HepG2 (cell line): Measurements from ENCODE around the gene TP53TG5. TPM values are rescaled to one million over a fixed set of nuclear protein-coding genes. Genes with fewer than 3 reads are reported as not detected.
A peak's percentile ranks its signal among the peaks of the same experiment; 100 is the strongest.

ENCODE experiments used
- ATAC-seq: fragments of 200-7000 bp; cut with Tn5 transposase; 3 replicates; pipeline ENCODE4 v1.9.1; 2020; ENCODE audit warnings: mild to moderate bottlenecking, moderate library complexity
- BruUV-seq: library from RNA; stranded (reverse); fragments of 400-500 nt; replicated peaks from 2 replicates; lab custom pipeline; 2021; lab: Mats Ljungman, UMichigan
- CTCF ChIA-PET: fragments of 300-600 bp; formaldehyde crosslinking; extraction: SDS; loops from one replicate; lab custom pipeline; 2021; ENCODE audit warnings: low total read pairs, inconsistent platforms, low intra/inter-chr PET ratio; lab: Yijun Ruan, JAX
- POLR2A ChIA-PET: fragments of 350-600 bp; sonication (Branson Sonifier 250); formaldehyde crosslinking; loops from one replicate; lab custom pipeline; 2020; ENCODE audit warnings: antibody characterized with exemption, inconsistent platforms; lab: Yijun Ruan, JAX
- DNase-seq: peaks from one replicate; pipeline ENCODE4 v3.0.0-alpha.2; 2015; ENCODE audit warnings: low spot score
- FAIRE-seq: peaks from 3 replicates; lab custom pipeline; 2011; peaks lifted over from hg19 to GRCh38; lab: Jason Lieb, UNC
- H2AFZ ChIP-seq: one replicate; pipeline ENCODE4 v1.6.1; 2011; ENCODE audit warnings: low read length, inconsistent platforms
- H3K27ac ChIP-seq: fragments of 300-600 bp; 3 replicates; pipeline ENCODE4 v1.8.0; 2011; ENCODE audit warnings: mixed run types, mild to moderate bottlenecking, mixed read lengths, low read length, inconsistent platforms; ENCODE audit not compliant: insufficient read depth; ENCODE audit errors: extremely low read length
- H3K27me3 ChIP-seq, 2 experiments: fragments of 200-600 bp in 1 of 2; 2 replicates in 1 of 2; 3 replicates in 1 of 2; pipeline versions ENCODE4 v1.6.0 to v1.8.0; 2011; ENCODE audit warnings: low read length in 2 of 2, mild to moderate bottlenecking in 2 of 2, moderate library complexity in 2 of 2, inconsistent platforms in 1 of 2; ENCODE audit not compliant: insufficient read depth in 2 of 2, control insufficient read depth in 1 of 2
- H3K36me3 ChIP-seq, 2 experiments: fragments of 200-600 bp in 1 of 2; replicated peaks in 1 of 2; 2 replicates in 1 of 2; 3 replicates in 1 of 2; pipeline versions ENCODE4 v1.5.1 to v1.8.0; 2011; ENCODE audit warnings: low read length in 2 of 2, inconsistent platforms in 1 of 2; ENCODE audit not compliant: insufficient read depth in 2 of 2, control insufficient read depth in 1 of 2
- H3K4me1 ChIP-seq: 2 replicates; pipeline ENCODE4 v1.5.1; 2012; ENCODE audit warnings: low read length, inconsistent platforms; ENCODE audit not compliant: insufficient read depth
- H3K4me2 ChIP-seq: 2 replicates; pipeline ENCODE4 v1.6.0; 2011; ENCODE audit warnings: low read depth, low read length, inconsistent platforms
- H3K4me3 ChIP-seq, 3 experiments: fragments of 200-600 bp in 1 of 3; sonication (generic), shearing (Covaris generic) in 1 of 3; replicated peaks in 1 of 3; 2 replicates each; pipeline ENCODE4 v1.5.1; 2011 to 2016; ENCODE audit warnings: low read length in 3 of 3, inconsistent platforms in 2 of 3, low read depth in 2 of 3, mild to moderate bottlenecking in 2 of 3, control low read depth in 1 of 3, mixed read lengths in 1 of 3; ENCODE audit not compliant: insufficient read depth in 1 of 3
- H3K79me2 ChIP-seq: one replicate; pipeline ENCODE4 v1.6.1; 2011; ENCODE audit warnings: low read length, inconsistent platforms; ENCODE audit not compliant: insufficient read depth
- H3K9ac ChIP-seq: 2 replicates; pipeline ENCODE4 v1.6.0; 2011; ENCODE audit warnings: mild to moderate bottlenecking, low read depth, low read length, inconsistent platforms; ENCODE audit not compliant: insufficient read depth
- H3K9me3 ChIP-seq: 2 replicates; pipeline ENCODE4 v1.5.1; 2012; ENCODE audit warnings: mild to moderate bottlenecking, low read length
- H4K20me1 ChIP-seq: 2 replicates; pipeline ENCODE4 v1.6.0; 2011; ENCODE audit warnings: inconsistent platforms, mild to moderate bottlenecking, low read length, moderate library complexity; ENCODE audit not compliant: insufficient read depth
- AGO2 ChIP-seq: fragments of 200-400 bp; formaldehyde crosslinking; optimal IDR thresholded peaks from 2 replicates; pipeline ENCODE3; 2017; ENCODE audit warnings: mild to moderate bottlenecking, low read depth, low read length, moderate library complexity
- EZH2 ChIP-seq: conservative IDR thresholded peaks from 2 replicates; pipeline ENCODE4 v1.6.1; 2012; ENCODE audit warnings: mild to moderate bottlenecking, low read depth, low read length, moderate library complexity
- NR3C1 ChIP-seq: sonication (generic); formaldehyde crosslinking; IDR thresholded peaks from 2 replicates; pipeline ENCODE4 v1.4.0; 2020; ENCODE audit warnings: missing genetic modification reagents
- TEF ChIP-seq: sonication (generic); formaldehyde crosslinking; IDR thresholded peaks from 2 replicates; pipeline ENCODE4 v1.5.0; 2020; ENCODE audit warnings: missing genetic modification reagents
- WGBS: methylation state at CpG from one replicate; pipeline ENCODE4 v1.1.6; 2017; ENCODE audit warnings: low lambda C conversion rate; 5-methylcytosine and 5-hydroxymethylcytosine counted together
- in situ Hi-C: cut with HindIII; loops from 2 replicates; pipeline ENCODE4 v1.10.0; 2017; ENCODE audit warnings: low pct_unique_long_range_greater_than_20kb; ENCODE audit not compliant: extremely low pct_ligation_motif_present
- intact Hi-C: fragments of 100-400 bp; cut with micrococcal nuclease; formaldehyde crosslinking; loops from one replicate; pipeline ENCODE4 v1.10.0; 2022; ENCODE audit not compliant: unreplicated experiment
- polyA plus RNA-seq, 8 experiments: library from polyadenylated mRNA; depleted of rRNA in 3 of 8; stranded (reverse) in 7 of 8; unstranded in 1 of 8; fragments of >200 nt; fragmentation: Illumina TruSeq in 4 of 8; extraction: Trizol in 4 of 8; gene quantifications; 2 replicates each; pipeline versions ENCODE4 v1.2.1 to v1.2.3, GENCODE V29; 2011 to 2016; ENCODE audit warnings: low read depth in 4 of 8, missing spikeins in 1 of 8, mixed read lengths in 1 of 8; ENCODE audit not compliant: insufficient read depth in 1 of 8
- total RNA-seq, 5 experiments: library from RNA; depleted of rRNA; stranded (reverse); fragments of >200 nt; fragmentation: Illumina TruSeq; extraction: Trizol; gene quantifications; 2 replicates each; pipeline ENCODE4 v1.2.3, GENCODE V29; 2016; ENCODE audit warnings: low read depth in 1 of 5

The TP53TG5 gene
- total and polyA plus RNA-seq, 2 of the 13 experiments (the other 11 are each of a cell fraction or from before 2014, with no cell fraction given), result 0.11 TPM; not detected in 1

GRCh38 chr20:45426320-45427016 lies 48.3 kb upstream of the TP53TG5 start:
- no peaks in the 10 kb centered on the region for H4K20me1 ChIP-seq
- H2AFZ ChIP-seq, result no peak overlapping the region
- no peak overlapping the region for H3K9ac ChIP-seq
- no peak overlapping the region for H3K4me2 ChIP-seq
- peak; percentile 25; the same call in 2 of the 3 replicates for ATAC-seq
- POLR2A ChIA-PET, result no interaction called here
- DNase-seq, result no peak
- no peaks in the 10 kb centered on the region for H3K27me3 ChIP-seq
- no peak overlapping the region for H3K27ac ChIP-seq
- WGBS, result 86% methylated on average over 5 of the region's 5 CpGs
- H3K9me3 ChIP-seq, result no peaks in the 10 kb centered on the region
- no peak overlapping the region for H3K4me3 ChIP-seq
- no peak for FAIRE-seq
- in situ Hi-C loops, result no loop called here
- H3K36me3 ChIP-seq, result peaks cover 11 to 37% of the 10 kb centered on the region in 2 experiments
- CTCF ChIA-PET, result no interaction called here
- no peaks in the 10 kb centered on the region for H3K79me2 ChIP-seq
- BruUV-seq, result no TSS peak
- TF ChIP-seq NR3C1 (CRISPR knock-in tag) (no peak), TEF (0 out of 2 replicates have a peak, but pooled peaks have one; percentile 53)
- intact Hi-C loops, result no loop called here
- 0 out of 2 replicates have a peak, but pooled peaks cover 5% of the 10 kb centered on the region for H3K4me1 ChIP-seq

GRCh38 chr20:45425561-45425960 lies 47.4 kb upstream of the TP53TG5 start:
- intact Hi-C loops, result no loop called here
- Histone ChIP-seq H3K27me3 (no peaks in the 10 kb centered on the region), H3K27ac (no peak overlapping the region), H3K4me1 (0 out of 2 replicates have a peak, but pooled peaks cover 5% of the 10 kb centered on the region), H3K9ac (no peak overlapping the region), H3K36me3 (peaks cover 17 to 44% of the 10 kb centered on the region in 2 experiments), H3K4me3 (no peak overlapping the region), H2AFZ (no peak overlapping the region), H3K79me2 (no peaks in the 10 kb centered on the region), H4K20me1 (no peaks in the 10 kb centered on the region), H3K4me2 (no peak overlapping the region), H3K9me3 (no peaks in the 10 kb centered on the region)
- DNase-seq (no peak), ATAC-seq (no peak), FAIRE-seq (no peak)
- no peak for TF ChIP-seq EZH2
- TF ChIP-seq AGO2, result peak; percentile 68
- POLR2A ChIA-PET, result no interaction called here
- no TSS peak for BruUV-seq
- in situ Hi-C loops, result no loop called here
- WGBS, result 97% methylated on average over 17 of the region's 17 CpGs
- CTCF ChIA-PET, result no interaction called here
